HK-2 (cell line): ENCODE results near the gene RAN.
"Not testable (repeated sequence)": the region's sequence is repeated elsewhere in the genome, so short reads cannot be mapped to it uniquely, and the experiment has no call there.

ENCODE experiments used
- DNase-seq: peaks from one replicate; pipeline ENCODE4 v3.0.0-alpha.2; 2018; ENCODE audit not compliant: unreplicated experiment

The RAN gene

DNA sequence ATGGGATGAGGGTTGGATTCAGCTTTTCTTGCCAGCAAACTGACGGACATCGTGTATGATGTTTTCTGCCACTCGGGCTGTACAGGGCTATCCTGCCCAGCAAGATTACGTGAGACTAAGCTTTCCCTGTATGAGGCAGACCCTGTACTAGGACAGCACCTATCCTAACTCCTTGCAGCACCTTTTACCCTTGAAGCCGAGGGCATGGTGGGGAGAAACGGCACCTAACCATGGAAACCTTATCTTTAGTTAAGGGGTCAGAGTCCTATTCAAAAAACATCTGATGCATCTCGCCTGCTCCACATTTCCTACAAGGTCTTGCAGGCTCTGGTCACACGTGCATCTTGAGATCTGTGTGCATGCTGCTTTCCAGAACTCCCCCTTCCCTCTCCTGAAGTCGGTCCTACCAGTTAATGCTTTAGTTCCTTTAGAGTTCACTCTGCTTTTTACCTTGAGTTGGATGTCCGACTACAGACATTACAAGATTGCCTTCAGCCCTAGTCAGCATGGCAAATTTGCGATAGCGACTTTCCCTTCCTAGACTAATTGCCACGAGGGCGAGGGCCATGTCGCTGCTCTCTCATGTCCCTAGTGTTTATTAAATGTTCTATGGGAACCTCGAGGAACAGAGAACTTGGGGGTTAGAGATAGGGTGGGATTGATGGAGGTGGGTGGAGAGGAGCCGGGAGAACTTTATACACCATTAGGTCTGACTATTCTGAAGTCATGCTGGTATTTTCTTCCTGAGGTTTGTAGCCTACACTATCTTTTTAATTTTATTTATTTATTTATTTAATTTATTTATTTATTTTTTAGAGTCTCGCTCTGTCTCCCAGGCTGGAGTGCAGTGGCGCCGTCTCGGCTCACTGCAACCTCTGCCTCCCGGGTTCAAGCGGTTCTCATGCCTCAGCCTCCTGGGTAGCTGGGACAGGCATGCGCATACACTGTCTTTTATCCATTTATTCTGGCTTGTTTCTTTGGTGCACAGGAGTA is 6.6 kb downstream of the RAN start:
- peak; percentile 26 for DNase-seq

DNA sequence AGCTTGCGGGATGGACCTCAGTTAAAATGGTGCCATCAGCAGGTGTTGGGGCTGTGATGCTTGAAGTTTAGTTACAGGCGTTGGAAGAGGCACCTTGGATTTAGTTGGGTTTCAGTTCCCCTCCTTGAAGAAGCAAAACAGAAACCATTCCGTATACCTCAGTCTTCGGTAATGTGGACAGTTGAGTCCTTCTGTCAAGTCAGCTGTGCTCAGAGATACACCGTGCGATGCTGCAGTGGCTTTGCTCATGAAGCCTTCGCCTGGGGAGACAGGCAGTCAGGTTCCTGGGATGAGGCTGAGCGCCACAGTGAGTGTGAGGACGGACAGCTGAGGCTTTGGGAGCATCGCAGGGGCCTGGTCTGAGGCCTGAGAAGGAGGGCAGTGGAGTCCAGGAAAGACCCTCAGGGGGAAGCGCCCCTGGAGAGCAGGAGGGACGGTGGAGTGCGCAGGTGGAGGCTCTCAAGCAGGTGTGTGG is 7.4 kb downstream of the RAN start:
- DNase-seq, result no peak

DNA sequence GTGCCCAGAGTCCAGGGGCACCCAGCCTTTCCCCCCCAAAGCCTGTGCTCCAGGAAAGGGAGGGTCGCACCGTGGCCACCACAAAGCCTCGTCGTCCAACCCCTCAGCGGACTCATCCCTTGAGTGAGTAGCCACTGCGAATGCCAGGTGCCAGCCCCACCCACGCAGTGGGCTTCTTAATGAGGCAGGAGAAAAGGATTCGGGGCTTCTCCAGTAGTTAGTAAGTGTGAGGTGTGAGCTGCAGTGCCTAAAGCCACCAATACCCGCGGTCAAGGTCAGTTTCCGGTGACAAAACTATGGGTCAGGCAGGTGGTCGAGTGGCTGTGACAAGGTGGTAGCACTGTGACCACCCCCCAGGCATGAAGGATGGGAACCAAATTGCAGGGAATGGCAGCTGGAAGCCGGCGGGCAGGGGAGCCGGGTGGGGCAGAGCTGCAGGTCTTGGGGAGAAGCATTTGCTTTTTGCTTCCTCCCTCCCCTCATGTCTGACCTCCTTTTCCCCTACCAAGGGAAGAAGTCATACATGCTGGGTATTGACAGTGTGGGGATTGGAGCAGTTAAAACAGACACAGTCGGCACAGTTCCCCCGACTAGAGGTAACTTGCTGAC is 8.0 kb downstream of the RAN start:
- no peak for DNase-seq

DNA sequence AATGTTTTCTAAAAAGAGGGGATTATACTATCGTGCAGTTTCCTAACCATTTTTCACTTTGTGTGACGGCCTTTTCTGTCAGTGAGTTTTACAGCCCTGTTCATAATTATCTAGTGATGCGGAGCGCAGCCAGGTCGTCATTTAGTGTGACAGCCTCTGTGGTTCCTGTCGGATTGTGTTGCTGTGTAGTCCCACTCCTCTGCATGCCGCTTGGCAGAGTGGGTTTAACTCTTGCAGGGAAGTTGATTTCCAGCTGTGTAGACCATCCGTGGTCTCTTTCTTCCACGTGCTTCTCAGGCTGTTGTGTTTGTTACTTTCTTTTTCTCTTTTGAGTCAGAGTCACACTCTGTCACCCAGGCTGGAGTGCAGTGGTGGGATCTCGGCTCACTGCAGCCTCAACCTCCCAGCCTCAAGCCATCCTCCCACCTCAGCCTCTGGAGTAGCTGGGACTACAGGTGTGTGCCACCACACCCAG is 8.6 kb downstream of the RAN start:
- no peak for DNase-seq

DNA sequence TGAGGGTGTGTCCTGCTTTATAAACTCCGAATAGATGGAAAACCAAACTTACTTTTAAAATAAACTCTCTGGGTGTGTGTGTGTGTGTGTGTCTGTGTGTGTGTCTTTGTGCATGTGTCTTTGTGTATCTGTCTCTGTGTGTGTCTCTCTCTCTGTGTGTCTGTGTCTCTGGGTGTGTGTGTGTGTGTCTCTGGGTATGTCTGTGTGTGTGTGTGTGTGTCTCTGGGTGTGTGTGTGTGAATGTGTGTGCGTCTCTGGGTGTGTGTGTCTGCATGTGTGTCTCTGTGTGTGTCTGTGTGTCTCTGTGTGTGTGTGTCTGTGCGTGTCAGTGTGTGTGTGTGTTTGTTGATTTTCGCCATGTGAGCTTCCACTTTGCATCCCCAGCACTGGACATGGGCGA is 9.2 kb downstream of the RAN start:
- no peak for DNase-seq

DNA sequence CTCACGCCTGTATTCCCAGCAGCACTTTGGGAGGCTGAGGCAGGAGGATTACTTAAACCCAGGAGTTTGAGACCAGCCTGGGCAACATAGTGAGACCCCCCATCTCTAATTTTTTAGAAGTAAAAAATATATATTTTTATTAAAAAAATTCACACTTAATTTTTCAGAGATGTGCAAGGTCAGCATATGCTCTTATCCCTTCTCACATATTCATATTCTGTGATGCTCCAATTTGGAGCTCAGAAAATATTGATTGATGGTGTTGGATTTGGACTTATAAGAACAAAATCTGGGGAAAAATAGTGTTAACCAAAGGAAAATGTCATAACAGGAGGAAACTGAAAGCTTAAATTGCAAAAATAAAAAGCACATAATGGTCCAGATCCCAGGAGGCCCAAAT is 9.7 kb downstream of the RAN start:
- no peak for DNase-seq

DNA sequence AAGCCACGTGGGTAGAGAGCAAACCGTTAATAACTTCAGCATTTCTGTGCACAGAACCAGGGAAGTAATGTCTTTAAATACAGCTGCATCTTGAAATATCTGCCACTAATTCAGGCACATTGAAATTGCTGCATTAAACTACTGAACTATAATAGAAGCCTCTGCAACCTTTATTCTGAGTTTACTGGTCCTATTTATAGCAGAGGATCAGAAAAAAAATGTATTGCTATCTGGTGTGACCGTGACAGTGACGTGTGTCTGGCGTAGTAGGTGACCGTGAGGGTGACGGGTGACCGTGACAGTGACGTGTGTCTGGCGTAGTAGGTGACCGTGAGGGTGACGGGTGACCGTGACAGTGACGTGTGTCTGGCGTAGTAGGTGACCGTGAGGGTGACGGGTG is 15.3 kb downstream of the RAN start:
- DNase-seq, result not testable (repeated sequence)

DNA sequence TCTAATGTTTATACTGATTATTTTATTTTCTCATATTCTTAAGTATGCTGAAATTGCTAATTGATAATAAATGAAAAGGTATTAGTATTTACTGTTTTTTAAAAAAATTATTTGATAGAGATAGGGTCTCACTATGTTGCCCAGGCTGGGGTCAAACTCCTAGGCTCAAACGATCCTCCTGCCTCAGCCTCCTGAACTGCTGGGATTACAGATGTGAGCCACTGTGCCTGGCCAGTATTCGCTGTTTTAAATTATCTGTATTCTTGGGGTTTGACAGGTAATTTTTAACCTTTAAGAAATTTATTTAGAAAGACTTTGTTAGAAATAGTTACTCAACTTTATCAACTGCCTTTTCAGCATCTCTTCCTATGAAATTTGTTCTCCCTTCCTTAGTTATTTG is 32.2 kb downstream of the RAN start:
- no peak for DNase-seq

DNA sequence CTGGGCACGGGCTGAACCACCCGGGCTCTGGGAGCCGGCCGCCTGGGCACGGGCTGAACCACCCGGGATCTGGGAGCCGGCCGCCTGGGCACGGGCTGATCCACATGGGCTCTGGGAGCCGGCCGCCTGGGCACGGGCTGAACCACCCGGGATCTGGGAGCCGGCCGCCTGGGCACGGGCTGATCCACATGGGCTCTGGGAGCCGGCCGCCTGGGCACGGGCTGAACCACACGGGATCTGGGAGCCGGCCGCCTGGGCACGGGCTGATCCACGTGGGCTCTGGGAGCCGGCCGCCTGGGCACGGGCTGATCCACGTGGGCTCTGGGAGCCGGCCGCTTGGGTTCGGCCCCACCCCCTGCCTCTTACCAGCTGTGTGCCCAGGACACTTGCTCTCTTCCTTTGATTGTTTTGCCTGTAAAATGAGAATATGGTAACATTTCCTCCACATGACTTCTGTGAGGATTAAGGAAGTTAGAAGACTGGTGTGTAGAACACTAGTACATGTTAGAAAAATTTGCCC is 33.1 kb downstream of the RAN start:
- not testable (repeated sequence) for DNase-seq

DNA sequence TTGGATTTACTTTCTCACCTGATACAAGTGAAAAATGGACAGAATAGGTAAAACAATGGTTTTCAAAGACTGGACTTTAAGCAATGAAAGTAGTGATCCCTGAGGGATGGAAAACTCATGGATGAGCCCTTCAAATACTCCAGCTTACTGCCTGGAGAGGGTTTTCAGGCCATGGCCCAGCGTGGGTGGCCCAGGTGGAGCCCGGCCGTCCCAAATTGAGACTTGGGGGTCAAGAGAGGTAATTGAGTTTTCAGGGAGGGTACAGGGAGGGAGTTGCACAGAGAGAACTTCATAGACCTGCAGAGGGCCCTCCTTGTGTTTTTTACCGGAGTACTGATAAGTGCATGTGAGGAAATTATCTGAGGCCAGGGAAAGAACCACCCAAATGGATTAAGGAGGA is 37.2 kb downstream of the RAN start:
- no peak for DNase-seq

DNA sequence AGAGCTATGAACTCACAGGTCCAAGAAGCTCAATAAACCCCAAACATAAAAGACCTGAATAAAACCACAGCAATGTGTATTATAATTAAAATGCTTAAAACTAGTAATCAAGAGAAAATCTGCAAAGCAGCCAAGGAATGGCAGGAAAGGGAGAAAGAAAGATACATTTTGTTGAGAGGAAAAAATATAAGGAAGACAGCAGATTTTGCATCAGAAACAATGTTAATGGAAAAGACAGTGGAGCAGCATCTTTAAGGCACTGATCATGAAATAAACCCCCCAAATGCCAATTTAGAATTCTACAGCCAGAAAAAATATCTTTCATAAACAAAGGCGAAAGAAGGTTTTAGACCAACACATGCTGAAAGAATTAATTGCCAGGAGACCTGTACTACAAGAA is 39.3 kb downstream of the RAN start:
- no peak for DNase-seq

DNA sequence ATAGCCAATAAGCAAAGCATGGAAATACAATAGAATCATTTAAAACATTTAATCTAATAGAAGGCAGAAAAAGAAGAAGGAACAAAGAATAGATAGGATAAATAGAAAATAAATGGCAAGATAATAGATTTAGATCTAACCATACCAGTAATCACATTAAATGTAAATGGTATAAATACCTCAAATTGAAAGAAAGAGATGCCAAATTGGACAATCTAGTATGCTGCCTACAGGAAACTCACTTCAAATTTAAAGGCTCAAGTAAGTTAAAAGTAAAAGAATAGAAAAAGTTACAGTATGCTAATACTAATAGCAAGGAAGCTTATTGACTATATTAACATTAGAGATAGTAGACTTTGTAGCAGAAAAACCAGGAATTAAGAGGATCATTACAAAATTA is 40.1 kb downstream of the RAN start:
- no peak for DNase-seq

DNA sequence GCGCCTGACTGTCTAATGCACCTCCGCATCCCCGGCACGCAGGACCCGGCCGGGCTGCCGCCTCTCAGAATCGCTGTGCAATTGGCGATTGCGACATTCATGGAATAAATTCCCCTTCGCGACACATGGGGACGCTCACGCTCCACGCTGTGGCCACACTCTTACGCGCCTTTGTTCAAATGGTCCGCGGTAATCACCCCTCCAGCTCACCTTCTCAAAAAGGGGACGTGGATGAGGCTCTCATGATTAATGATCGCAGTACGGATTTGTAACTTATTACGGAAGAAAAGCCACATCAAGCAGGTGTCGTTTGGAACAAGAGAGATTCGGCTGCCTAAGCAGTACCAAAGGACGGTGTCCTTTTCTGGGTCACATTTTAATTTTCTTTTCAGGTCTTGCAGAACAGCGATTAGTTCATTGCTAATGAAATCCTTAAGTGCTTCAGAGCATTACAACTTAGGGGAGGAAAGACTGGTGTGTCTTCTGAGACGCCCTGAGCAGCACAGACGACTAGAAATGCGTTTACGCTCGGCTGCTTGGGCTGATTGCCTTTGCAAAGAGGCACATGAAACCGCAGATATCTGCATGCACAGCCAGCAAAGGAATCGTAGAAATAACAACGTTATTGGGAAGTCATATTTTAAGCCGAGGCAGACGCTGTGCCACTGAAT is 44.5 kb downstream of the RAN start:
- no peak for DNase-seq

DNA sequence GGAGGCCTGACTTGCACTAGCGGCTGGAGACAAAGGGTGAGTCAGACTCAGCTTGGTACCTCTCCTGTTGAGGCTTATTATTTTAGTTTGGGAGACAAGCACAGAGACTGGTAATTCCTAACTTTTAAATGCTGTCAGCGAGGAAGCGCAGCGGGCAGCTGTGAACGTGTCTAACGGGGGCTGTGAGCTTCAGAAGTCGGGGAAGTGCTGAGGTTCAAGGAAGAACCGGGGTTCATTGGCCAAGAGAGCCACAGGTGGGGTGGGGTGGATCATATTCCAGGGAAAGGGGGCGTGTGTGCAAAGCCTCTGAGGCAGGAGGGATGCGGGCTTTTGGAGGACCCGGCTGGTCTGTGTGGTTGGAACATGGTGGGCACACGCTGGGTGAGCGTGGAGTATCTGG is 45.7 kb downstream of the RAN start:
- no peak for DNase-seq

DNA sequence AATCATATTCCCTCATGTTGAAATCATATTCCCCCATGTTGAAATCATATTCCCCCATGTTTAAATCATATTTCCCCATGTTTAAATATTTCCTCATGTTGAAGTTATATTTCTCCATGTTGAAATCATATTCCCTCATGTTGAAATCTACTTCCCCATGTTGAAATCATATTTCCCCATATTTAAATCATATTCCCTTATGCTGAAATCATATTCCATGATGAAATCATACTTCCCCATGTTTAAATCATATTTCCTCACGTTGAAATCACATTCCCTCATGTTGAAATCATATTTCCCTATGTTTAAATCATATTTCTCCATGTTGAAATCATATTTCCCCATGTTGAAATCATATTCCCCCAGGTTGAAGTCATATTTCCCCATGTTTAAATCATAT is 47.2 kb downstream of the RAN start:
- DNase-seq, result no peak

DNA sequence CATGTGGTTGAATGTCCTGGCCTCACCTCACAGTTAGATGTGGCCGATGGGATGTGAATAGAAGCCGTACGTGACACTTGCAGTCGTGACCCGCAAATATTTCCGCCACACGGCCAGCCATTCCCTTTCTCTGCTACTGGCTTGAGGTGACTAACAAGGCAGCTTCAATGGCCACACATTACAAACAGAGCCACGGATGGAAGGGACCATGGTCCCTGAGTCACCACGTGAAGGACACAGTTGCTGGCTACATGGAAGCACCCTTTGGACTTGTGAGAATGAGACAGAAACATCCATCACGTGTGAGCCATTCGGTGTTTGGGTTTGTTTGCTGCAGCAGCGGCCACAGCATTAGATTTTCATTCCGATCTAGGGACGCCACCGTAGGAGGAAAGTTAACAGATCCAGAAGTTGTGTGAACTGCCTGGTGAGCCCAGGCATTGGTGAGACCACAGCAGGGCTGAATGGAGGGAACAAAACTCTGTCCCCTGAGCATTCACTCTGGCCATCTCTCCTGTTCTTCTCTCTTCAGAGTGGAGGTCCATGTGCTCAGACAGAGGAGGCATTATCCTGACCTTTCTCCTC is 48.3 kb downstream of the RAN start:
- DNase-seq, result no peak

DNA sequence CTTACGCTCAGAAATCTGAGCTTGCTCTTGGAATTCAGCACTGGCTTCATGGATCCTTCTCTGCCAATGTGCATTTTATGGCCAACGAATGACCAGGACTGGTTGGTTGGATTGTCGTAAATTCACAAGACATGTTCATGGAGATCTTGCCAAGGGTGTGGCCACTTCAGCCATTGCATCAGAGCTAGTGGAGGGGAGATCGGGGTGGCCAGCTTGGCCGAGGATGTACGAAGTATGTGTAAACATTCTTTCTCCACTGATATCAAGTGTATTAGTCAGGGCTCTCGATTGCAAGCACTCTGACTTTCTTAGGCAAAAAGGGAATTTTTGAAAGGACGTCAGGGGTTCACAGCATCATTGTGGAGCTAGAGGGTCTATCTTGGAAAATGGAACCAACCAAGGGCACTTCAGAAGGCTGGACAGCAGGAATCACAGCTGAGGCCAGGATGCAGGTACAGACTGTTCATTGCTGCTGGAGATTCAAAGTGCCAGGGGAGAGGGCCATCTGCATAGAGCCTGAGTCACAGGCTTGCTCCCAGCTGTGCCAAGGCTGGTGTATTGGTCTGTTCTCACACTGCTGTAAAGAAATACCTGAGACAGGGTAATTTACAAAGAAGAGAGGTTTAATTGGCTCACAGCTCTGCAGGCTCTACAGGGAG is 49.0 kb downstream of the RAN start:
- DNase-seq, result no peak

DNA sequence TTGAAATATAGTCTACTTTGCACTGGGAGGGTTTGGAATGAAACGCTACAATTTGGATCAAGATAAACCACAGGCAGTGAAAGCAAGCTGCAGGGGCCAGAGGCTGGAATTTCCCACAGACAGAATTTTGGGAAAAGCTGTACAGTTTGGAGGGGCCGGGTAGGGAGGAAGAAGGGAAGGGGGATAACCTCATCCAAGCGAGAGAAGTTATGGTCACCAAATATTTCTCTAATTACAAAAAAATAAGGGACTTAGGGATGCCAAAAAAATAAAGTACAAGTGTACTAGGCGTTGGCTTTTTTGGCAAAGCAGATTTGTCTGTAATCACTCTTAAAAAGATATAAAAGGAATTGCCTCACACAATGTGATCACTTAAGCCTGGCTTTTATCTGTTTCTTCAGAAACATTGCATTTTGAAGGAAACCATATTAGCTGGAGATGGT is 50.7 kb downstream of the RAN start:
- DNase-seq, result no peak

DNA sequence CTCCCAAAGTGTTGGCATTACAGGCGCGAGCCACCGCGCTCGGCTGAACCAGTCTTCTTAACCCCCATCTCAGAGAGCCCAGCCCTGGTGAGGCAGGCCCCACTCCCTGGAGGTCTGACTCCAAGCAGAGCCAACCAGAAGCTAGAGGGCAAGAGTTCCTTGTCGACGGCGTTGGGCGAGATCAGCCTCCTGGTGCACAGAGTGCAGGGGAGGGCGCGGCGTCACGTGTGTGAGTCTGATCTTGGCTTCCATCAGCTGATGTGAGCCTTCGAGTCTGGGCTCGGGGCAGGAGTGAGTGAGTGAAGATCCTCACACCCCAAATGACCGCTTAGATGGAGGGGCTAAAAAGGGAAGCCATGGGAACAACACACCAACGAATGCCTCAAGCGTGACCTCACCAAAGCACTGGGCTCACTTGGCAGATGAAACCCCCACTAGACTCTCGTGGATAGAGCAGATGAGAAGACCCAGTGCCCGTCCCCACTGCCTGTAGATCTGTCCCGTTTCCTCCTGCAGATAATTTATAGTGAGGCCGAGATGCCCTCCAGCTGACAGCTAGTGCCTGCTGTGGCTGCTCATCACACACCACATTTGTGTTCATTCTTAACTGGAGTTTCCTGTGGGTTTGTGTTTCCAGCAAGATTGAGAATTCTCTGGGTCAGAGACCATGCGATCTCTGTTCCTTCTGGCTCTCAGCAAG is 53.2 kb downstream of the RAN start:
- no peak for DNase-seq

DNA sequence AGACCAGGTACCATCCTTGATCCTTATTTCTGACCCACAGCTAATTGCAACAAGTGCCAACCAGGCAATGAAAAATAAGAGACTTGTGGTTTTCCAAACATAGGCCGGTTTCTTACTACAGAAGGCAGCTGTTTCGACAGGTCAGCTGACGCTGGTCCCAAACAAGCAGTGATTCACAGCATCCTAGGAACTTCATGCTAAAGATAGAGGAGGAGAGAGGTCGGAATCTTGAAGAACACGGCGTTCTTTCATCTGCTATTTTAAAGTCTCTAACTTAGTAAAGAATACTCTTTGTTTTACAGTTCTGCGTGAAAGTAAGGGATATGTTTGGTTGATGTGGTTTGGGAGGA is 53.8 kb downstream of the RAN start:
- DNase-seq, result no peak
